Smooth muscle cell (in vitro differentiated cells): ENCODE data around the gene VAV2. TPM values are rescaled to one million over a fixed set of nuclear protein-coding genes. Genes with fewer than 3 reads are reported as not detected.
A peak's percentile ranks its signal among the peaks of the same experiment; 100 is the strongest.

Source experiments
- DNase-seq: peaks from one replicate; lab custom pipeline; 2025; ENCODE audit not compliant: unreplicated experiment; lab: John Stamatoyannopoulos, UW
- H2AFZ ChIP-seq: fragments of 200-600 bp; sonication (generic); 2 replicates; pipeline ENCODE4 v1.6.0; 2016; ENCODE audit warnings: antibody characterized with exemption, low read depth, mild to moderate bottlenecking
- H3F3A ChIP-seq: fragments of 200-600 bp; sonication (generic); 2 replicates; pipeline ENCODE4 v1.6.0; 2017; ENCODE audit warnings: antibody characterized with exemption, low read depth
- H3K27ac ChIP-seq: fragments of 200-600 bp; sonication (generic); 2 replicates; pipeline ENCODE4 v1.5.1; 2016; ENCODE audit warnings: low read depth, mild to moderate bottlenecking
- H3K27me3 ChIP-seq: fragments of 200-600 bp; sonication (generic); 2 replicates; pipeline ENCODE4 v1.6.1; 2016; ENCODE audit warnings: low read depth, mild to moderate bottlenecking
- H3K36me3 ChIP-seq: fragments of 200-600 bp; sonication (generic); 2 replicates; pipeline ENCODE4 v1.5.1; 2016; ENCODE audit warnings: low read depth
- H3K4me1 ChIP-seq: fragments of 200-600 bp; sonication (generic); 2 replicates; pipeline ENCODE4 v1.5.1; 2016; ENCODE audit warnings: low read depth
- H3K4me2 ChIP-seq: fragments of 200-600 bp; sonication (generic); 2 replicates; pipeline ENCODE4 v1.6.0; 2016; ENCODE audit warnings: mild to moderate bottlenecking
- H3K4me3 ChIP-seq: fragments of 200-600 bp; sonication (generic); 2 replicates; pipeline ENCODE4 v1.5.1; 2016; ENCODE audit warnings: mild to moderate bottlenecking
- H3K79me2 ChIP-seq: fragments of 200-600 bp; sonication (generic); 2 replicates; pipeline ENCODE4 v1.6.0; 2016; ENCODE audit warnings: low read depth, mild to moderate bottlenecking
- H3K9ac ChIP-seq: fragments of 200-600 bp; sonication (generic); 2 replicates; pipeline ENCODE4 v1.6.0; 2016; ENCODE audit warnings: low read depth
- H3K9me3 ChIP-seq: fragments of 200-600 bp; sonication (generic); replicated peaks from 2 replicates; pipeline ENCODE4 v1.5.1; 2016; ENCODE audit warnings: low read depth
- H4K20me1 ChIP-seq: fragments of 200-600 bp; sonication (generic); 2 replicates; pipeline ENCODE4 v1.6.0; 2016; ENCODE audit warnings: low read depth
- CTCF ChIP-seq: fragments of 200-600 bp; sonication (generic); IDR thresholded peaks from 2 replicates; pipeline ENCODE4 v1.5.1; 2017; ENCODE audit warnings: borderline replicate concordance, mild to moderate bottlenecking, antibody characterized with exemption; ENCODE audit not compliant: insufficient read depth, poor library complexity, severe bottlenecking
- WGBS: methylation state at CpG from one replicate; pipeline ENCODE4 v1.1.7; 2016; ENCODE audit warnings: low lambda C conversion rate; 5-methylcytosine and 5-hydroxymethylcytosine counted together
- polyA plus RNA-seq: library from polyadenylated mRNA; unstranded; fragments of >200 nt; fragmentation: Nextera tagmentation; extraction: Ambion mirVana; gene quantifications from 2 replicates; pipeline ENCODE4 v1.2.1, GENCODE V29; 2016
- total RNA-seq: library from RNA; depleted of rRNA; stranded (reverse); fragments of >200 nt; gene quantifications from 2 replicates; pipeline ENCODE4 v1.2.3, GENCODE V29; 2014

The VAV2 gene
- total and polyA plus RNA-seq, 2 experiments from 2014 or later = 26.2 to 35.3 TPM

DNA sequence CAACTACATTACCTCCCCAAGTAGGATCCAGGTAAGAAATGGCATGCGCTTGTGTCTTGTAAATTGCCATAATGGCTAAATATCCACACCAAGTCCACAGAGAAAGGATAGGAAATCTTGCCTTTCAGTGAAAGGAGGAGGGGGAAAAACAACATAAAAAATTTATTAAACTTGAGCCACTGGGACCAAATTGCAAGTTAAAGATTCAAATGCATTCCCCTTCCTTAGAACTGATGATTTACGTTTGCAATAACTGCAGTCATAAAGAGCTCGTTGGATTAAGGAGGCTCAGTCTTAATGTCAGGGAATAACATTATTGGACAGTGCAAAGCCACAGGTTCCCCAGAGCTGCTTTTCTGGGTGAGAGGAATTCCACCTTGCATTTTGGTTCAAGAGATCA is 161.4 kb downstream of the VAV2 start:
- 92% methylated on average over 3 of the region's 3 CpGs for WGBS
- H3K4me2 ChIP-seq = no peak overlapping the region
- H4K20me1 ChIP-seq = peaks cover 85% of the 10 kb centered on the region
- DNase-seq = no peak
- H3F3A ChIP-seq = no peaks in the 10 kb centered on the region
- no peak overlapping the region for H3K27ac ChIP-seq
- no peaks in the 10 kb centered on the region for H3K27me3 ChIP-seq
- TF ChIP-seq CTCF = no peak
- no peaks in the 10 kb centered on the region for H3K4me1 ChIP-seq
- no peaks in the 10 kb centered on the region for H3K9me3 ChIP-seq
- H2AFZ ChIP-seq = no peak overlapping the region
- H3K36me3 ChIP-seq = no peaks in the 10 kb centered on the region
- H3K4me3 ChIP-seq = no peak overlapping the region
- H3K79me2 ChIP-seq = peaks cover 11% of the 10 kb centered on the region
- no peak overlapping the region for H3K9ac ChIP-seq

DNA sequence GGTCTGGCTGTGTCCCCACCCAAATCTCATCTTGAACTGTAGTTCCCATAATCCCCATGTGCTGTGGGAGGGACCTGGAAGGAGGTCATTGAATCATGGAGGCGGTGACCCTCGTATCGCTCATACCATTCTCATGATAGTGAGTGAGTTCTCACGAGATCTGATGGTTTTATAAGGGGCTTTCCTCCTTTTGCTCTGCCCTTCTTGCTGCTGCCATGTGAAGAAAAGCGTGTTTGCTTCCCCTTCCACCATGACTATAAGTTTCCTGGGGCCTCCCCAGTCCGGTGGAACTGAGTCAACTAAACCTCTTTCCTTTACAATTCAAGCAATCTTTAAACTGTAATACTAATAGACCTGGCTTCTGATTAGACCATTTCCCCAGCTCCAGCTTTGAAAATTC is 161.8 kb downstream of the VAV2 start:
- H3K79me2 ChIP-seq = peaks cover 6% of the 10 kb centered on the region
- H3K27ac ChIP-seq = no peak overlapping the region
- TF ChIP-seq CTCF = no peak
- WGBS = 89% methylated on average over 6 of the region's 6 CpGs
- H3K9ac ChIP-seq = no peak overlapping the region
- no peaks in the 10 kb centered on the region for H3K36me3 ChIP-seq
- no peaks in the 10 kb centered on the region for H3K9me3 ChIP-seq
- no peak overlapping the region for H2AFZ ChIP-seq
- no peaks in the 10 kb centered on the region for H3F3A ChIP-seq
- no peak overlapping the region for H3K4me3 ChIP-seq
- H3K27me3 ChIP-seq = no peaks in the 10 kb centered on the region
- no peak for DNase-seq
- peaks cover 85% of the 10 kb centered on the region for H4K20me1 ChIP-seq
- H3K4me1 ChIP-seq = no peaks in the 10 kb centered on the region
- no peak overlapping the region for H3K4me2 ChIP-seq

DNA sequence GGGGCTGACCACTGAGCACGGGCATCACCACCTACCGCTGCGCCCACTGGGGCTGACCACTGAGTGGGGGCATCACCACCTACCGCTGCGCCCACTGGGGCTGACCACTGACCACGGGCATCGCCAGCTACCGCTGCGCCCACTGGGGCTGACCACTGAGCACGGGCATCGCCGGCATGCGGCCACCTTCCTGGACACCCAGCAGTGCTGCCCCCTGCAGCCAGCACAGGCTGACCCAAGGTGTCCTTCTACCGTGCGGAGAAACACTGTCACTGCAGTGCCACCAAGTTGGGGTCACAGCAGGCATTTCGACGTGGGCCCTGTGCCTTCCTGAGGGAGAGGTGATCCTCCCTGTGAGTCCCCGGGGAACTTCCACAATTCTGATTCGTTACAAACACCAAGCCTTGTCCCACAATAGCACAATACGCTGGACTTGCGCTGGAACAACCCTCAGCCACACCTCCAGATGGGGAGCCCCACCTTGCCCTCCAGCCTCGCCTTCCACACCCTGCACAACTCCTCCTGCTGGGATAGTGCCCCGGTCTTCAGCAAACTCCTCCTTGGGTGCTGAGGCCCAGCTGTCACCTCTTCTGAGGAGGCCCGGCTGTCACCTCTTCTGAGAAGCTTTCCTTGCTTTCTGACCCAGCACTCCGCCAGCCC is 163.7 kb downstream of the VAV2 start:
- Histone ChIP-seq H2AFZ (no peak overlapping the region), H3K4me1 (peaks cover 4% of the 10 kb centered on the region), H3K4me3 (no peak overlapping the region), H3F3A (no peaks in the 10 kb centered on the region), H3K79me2 (peaks cover 7% of the 10 kb centered on the region), H3K27ac (no peak overlapping the region), H3K4me2 (no peak overlapping the region), H3K36me3 (no peaks in the 10 kb centered on the region), H3K9me3 (no peaks in the 10 kb centered on the region), H4K20me1 (peaks cover 86% of the 10 kb centered on the region), H3K27me3 (no peaks in the 10 kb centered on the region), H3K9ac (no peak overlapping the region)
- TF ChIP-seq CTCF = no peak
- DNase-seq = no peak
- WGBS = 95% methylated on average over 16 of the region's 25 CpGs

DNA sequence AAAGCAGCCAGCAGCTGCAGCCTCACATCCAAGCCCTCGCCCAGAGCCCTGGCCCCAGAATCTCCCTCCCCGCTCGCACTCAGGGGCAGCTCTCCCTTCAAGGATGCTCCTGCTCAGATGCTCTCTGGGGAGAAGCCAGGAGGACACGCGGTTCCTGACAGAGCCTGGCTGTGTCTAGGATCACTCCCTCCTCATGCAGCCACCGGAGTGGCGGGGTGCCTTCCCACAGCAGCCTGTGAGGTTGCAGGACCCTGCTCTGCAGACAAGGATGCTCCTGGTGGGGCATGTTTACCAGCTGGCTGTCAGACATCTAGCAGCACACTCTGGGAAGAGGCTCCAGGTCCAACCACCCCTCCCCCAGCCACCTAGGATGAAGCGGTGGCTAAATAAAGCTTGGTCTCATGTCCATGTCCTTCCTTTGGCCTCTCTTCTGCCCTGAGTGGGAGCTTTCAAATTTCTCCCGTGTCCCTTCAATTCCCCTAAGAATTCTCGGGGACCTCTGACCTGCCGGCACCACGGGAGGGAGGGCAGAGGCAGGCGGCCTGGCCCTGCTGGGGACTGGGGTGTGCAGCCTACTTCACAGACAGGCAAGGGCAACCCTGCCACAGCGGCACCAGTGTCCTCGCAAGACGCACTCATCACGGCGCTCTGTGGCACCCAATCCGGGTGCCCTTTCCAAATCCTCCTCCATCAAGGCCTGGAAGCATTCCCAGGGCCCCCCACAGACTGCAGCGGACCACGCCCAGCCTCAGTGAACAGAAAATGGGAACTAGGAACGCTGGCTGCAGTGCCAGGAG is 165.6 kb downstream of the VAV2 start:
- Histone ChIP-seq H3K79me2 (peaks cover 13% of the 10 kb centered on the region), H3K4me3 (no peak overlapping the region), H3K4me2 (no peak overlapping the region), H3K36me3 (no peaks in the 10 kb centered on the region), H3K4me1 (peaks cover 6% of the 10 kb centered on the region), H3F3A (no peaks in the 10 kb centered on the region), H2AFZ (no peak overlapping the region), H3K9me3 (no peaks in the 10 kb centered on the region), H3K9ac (no peak overlapping the region), H3K27ac (peak overlapping the region; percentile 38), H3K27me3 (no peaks in the 10 kb centered on the region), H4K20me1 (peaks cover 84% of the 10 kb centered on the region)
- DNase-seq = no peak
- no peak for TF ChIP-seq CTCF
- WGBS = 90% methylated on average over 22 of the region's 22 CpGs
